GM19043 (cell line): ENCODE data around the gene AMPH.
"Not testable (repeated sequence)": the region's sequence is repeated elsewhere in the genome, so short reads cannot be mapped to it uniquely, and the experiment has no call there.

ENCODE experiments used
- ATAC-seq: cut with Tn5 transposase; IDR thresholded peaks from one replicate; pipeline ENCODE4 v1.9.1; 2021; ENCODE audit warnings: low read depth; ENCODE audit not compliant: unreplicated experiment

Gene AMPH

GRCh38 chr7:38360776-38361175 is 270.4 kb downstream of the AMPH start:
- no peak for ATAC-seq

- peak; percentile 71 for ATAC-seq
These were observed 272.0 kb downstream of the AMPH start for GRCh38 chr7:38359071-38359601.

- not testable (repeated sequence) for ATAC-seq
These were observed 272.8 kb downstream of the AMPH start for GRCh38 chr7:38358273-38358831.

GRCh38 chr7:38354271-38354851 is 276.8 kb downstream of the AMPH start:
- not testable (repeated sequence) for ATAC-seq

- peak; percentile 36 for ATAC-seq
These were observed 277.7 kb downstream of the AMPH start for GRCh38 chr7:38353431-38353881.

- ATAC-seq: no peak
These were observed 279.6 kb downstream of the AMPH start for GRCh38 chr7:38351601-38352000.

GRCh38 chr7:38350777-38351176 is 280.4 kb downstream of the AMPH start:
- ATAC-seq: not testable (repeated sequence)

- ATAC-seq: peak; percentile 63
These were observed 281.1 kb downstream of the AMPH start for GRCh38 chr7:38349869-38350583.

GRCh38 chr7:38349126-38349795 is 281.9 kb downstream of the AMPH start:
- ATAC-seq: peak; percentile 22

- peak; percentile 57 for ATAC-seq
These were observed 285.6 kb downstream of the AMPH start for GRCh38 chr7:38345299-38346172.

- peak; percentile 32 for ATAC-seq
These were observed 286.4 kb downstream of the AMPH start for GRCh38 chr7:38344741-38345140.

- ATAC-seq: not testable (repeated sequence)
These were observed 289.0 kb downstream of the AMPH start for GRCh38 chr7:38342135-38342534.

- peak; percentile 39 for ATAC-seq
These were observed 289.9 kb downstream of the AMPH start for GRCh38 chr7:38341172-38341705.

GRCh38 chr7:38339953-38340819 is 291.0 kb downstream of the AMPH start:
- ATAC-seq: no peak

GRCh38 chr7:38336148-38336515 is 295.0 kb downstream of the AMPH start:
- ATAC-seq: not testable (repeated sequence)

GRCh38 chr7:38335492-38336147 is 295.6 kb downstream of the AMPH start:
- peak; percentile 95 for ATAC-seq

- no peak for ATAC-seq
These were observed 296.1 kb downstream of the AMPH start for GRCh38 chr7:38335128-38335491.

- no peak for ATAC-seq
These were observed 297.0 kb downstream of the AMPH start for GRCh38 chr7:38334163-38334562.
